SH-SY5Y (cell line): ENCODE data around the gene TMEM44.

Experiments used
- GATA2 ChIP-seq: IDR thresholded peaks from 2 replicates; pipeline ENCODE4 v1.6.1; 2011; ENCODE audit warnings: mild to moderate bottlenecking, low read depth, low read length
- GATA3 ChIP-seq: IDR thresholded peaks from 2 replicates; pipeline ENCODE4 v1.6.1; 2011; ENCODE audit warnings: low read depth, mild to moderate bottlenecking, low read length, moderate library complexity

- TF ChIP-seq GATA2 (no peak), GATA3 (no peak)
Measured at GRCh38 chr3:194620196-194620595, 13.0 kb downstream of the TMEM44 start.
